Measurements from ENCODE around the gene CAMP.

DNA sequence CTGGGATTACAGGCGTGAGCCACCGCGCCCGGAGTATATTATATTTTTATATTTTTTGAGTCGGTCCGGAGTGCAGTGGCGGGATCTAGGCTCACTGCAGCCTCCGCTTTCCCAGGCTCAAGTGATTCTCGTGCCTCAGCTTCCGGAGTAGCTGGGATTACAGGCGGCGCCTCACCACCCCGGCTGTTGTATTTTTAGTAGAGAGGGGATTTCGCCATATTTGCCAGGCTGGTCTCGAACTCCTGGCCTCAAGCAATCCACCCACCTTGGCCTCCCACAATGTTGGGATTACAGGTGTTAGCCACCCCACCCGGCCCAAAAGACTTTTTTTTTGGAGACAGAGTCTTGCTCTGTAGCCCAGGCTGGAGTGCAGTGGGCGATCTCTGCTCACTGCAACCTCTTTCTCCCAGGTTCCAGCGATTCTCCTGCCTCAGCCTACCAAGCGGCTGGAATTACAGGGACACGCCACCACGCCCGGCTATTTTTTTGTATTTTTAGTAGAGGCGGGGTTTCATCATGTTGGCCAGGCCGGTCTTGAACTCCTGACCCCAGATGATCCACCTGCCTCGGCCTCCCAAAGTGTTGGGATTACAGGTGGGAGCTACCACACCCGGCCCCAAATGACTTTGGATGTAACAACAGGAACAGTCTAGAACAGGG, 18.6 kb downstream of the CAMP start:
- TF ChIP-seq, protein P1, sequence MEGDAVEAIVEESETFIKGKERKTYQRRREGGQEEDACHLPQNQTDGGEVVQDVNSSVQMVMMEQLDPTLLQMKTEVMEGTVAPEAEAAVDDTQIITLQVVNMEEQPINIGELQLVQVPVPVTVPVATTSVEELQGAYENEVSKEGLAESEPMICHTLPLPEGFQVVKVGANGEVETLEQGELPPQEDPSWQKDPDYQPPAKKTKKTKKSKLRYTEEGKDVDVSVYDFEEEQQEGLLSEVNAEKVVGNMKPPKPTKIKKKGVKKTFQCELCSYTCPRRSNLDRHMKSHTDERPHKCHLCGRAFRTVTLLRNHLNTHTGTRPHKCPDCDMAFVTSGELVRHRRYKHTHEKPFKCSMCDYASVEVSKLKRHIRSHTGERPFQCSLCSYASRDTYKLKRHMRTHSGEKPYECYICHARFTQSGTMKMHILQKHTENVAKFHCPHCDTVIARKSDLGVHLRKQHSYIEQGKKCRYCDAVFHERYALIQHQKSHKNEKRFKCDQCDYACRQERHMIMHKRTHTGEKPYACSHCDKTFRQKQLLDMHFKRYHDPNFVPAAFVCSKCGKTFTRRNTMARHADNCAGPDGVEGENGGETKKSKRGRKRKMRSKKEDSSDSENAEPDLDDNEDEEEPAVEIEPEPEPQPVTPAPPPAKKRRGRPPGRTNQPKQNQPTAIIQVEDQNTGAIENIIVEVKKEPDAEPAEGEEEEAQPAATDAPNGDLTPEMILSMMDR (IDR thresholded peaks at IDR 0.05) = no peak
- TF ChIP-seq EZH2 (IDR thresholded peaks at IDR 0.05) = no peak
- no peak for TF ChIP-seq EZH2phosphoT487 (IDR thresholded peaks at IDR 0.05)
